A549 treated with DMSO at 1 μM for 4 hours (cell line): ENCODE results near the gene FGF4. TPM values are rescaled to one million over a fixed set of nuclear protein-coding genes. Genes with fewer than 3 reads are reported as not detected.

Experiments
- total RNA-seq: library from RNA; stranded (reverse); fragments of 200-300 nt; extraction: Qiagen RNA extraction; gene quantifications from 5 replicates; pipeline ENCODE4 v1.2.3, GENCODE V29; 2022; ENCODE audit warnings: low read depth

FGF4 gene, protein sequence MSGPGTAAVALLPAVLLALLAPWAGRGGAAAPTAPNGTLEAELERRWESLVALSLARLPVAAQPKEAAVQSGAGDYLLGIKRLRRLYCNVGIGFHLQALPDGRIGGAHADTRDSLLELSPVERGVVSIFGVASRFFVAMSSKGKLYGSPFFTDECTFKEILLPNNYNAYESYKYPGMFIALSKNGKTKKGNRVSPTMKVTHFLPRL
- not detected in 5 replicates for total RNA-seq

GRCh38 chr11:69775163-69775755 lies at the start of gene FGF4:
TSS of gene FGF4 (minus strand) at chr11:69775341. CDS start at chr11:69775084, 257 bp downstream.

DNA sequence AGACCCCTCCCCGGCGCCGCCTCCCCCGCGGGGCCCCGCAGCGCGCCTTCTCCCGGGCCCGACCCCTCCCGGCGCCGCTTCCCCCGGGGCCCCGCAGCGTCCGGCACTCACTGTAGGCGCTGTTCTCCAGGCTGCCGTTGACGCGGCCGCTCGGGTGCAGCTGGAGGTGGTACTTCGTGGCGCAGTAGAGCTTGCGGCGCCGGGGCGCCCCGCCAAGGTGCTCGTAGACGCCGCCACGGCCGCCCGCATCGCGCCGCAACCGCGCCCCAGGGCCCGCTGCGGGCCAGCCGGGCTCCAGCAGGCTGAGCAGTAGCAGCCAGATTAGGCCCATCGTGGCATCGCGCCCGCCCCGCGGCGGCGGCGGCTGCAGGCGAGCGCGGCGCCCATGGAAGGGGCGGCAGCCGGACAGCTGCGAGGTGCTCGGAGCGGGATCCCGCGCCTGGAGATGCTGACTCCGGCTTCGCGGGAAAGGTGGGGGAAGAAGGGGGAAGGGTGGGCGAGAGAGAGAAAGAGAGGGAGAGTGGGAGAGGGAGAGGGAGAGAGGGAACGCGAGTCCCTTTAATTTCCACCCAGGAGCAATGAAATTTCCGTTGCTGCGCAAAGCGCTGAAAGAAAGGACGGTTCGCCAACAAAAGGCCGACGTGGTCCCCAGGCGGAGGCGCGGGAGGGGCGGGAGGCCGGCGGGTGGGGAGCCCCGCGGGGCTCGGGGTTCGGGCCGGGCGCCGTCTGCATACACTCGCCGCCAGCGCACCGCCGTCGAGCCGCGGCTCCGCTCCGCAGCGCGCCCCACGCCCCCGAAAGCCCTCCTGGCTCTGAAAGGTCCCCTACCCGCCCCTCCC lies 43.7 kb upstream of the FGF4 start, which contains the start of gene FGF3:
Gene FGF3, minus strand, starts transcription at position 814 of the 839 bp plus-strand sequence. Its CDS starts 483 bp downstream, at position 331.

Other genes with a start within 250 kb of the FGF4 start
- gene CCND1, start 134.2 kb downstream of the FGF4 start, total RNA-seq, result 183 to 237 TPM (median 227 TPM) in 5 replicates
- gene LTO1, start 100.0 kb downstream of the FGF4 start, total RNA-seq, result 30.2 to 37.9 TPM (median 32.3 TPM) in 5 replicates
- 0.08 to 0.11 TPM in 2 of 5 replicates, not detected in the others for gene FGF19, start 71.3 kb downstream of the FGF4 start, total RNA-seq
- not detected in 5 replicates for gene FGF3, start 44.1 kb upstream of the FGF4 start, total RNA-seq